ENCODE measurements around the gene ADCY10.

- TF ChIP-seq POLR2AphosphoS5 (IDR thresholded peaks at IDR 0.05; ENCODE audit: low read depth, low read length) (no peak), POLR2A (IDR thresholded peaks at IDR 0.05; ENCODE audit: low read depth, low read length) (no peak)
Observed at GRCh38 chr1:167772436-167772835, 141.5 kb downstream of the ADCY10 start.
